ENCODE data around the gene MTMR12.
"Not testable (repeated sequence)": the region's sequence is repeated elsewhere in the genome, so short reads cannot be mapped to it uniquely, and the experiment has no call there.

Gene MTMR12

GRCh38 chr5:32283539-32284377, 29.0 kb downstream of the MTMR12 start:
- H3K36me3 ChIP-seq (ENCODE audit: control insufficient read depth in 4 of 4, insufficient read depth in 4 of 4, low read length in 3 of 4) = peaks cover 0 to 2% (median under 1%) of the 10 kb centered on the region in 4 experiments
- no peaks in the 10 kb centered on the region for H3K27me3 ChIP-seq (replicated peaks in 2 of 5; ENCODE audit: control insufficient read depth in 4 of 5, insufficient read depth in 5 of 5, low read length in 4 of 5)
- POLR2A ChIA-PET = no interaction called here
- no peak overlapping the region for H3K27ac ChIP-seq (ENCODE audit: insufficient read depth in 1 of 2, low read depth in 1 of 2, low read length in 2 of 2, poor library complexity in 1 of 2, severe bottlenecking in 2 of 2)
- WGBS (ENCODE audit: insufficient coverage) = 94% methylated on average over 5 of the region's 9 CpGs
- no peaks in the 10 kb centered on the region for H3K9me3 ChIP-seq (ENCODE audit: control extremely low read depth in 1 of 5, control insufficient read depth in 4 of 5, insufficient read depth in 2 of 5, low read depth in 1 of 5, low read length in 4 of 5)
- no peak for DNase-seq
- H3K4me3 ChIP-seq (ENCODE audit: control insufficient read depth in 1 of 7, extremely low read depth in 1 of 7, insufficient read depth in 4 of 7, low read depth in 2 of 7, low read length in 6 of 7) = no peak overlapping the region
- H3K4me1 ChIP-seq (ENCODE audit: control extremely low read depth in 1 of 4, control insufficient read depth in 4 of 4, insufficient read depth in 4 of 4, low read length in 3 of 4) = peaks cover 0 to 3% (median 0%) of the 10 kb centered on the region in 4 experiments
- CTCF ChIA-PET = interaction anchor here (0.7 to 1.8 kb wide), 4 partner anchors 8 to 50 kb away, joined by 3 to 8 read pairs (median 3); no protein-coding TSS in a partner anchor

DNA sequence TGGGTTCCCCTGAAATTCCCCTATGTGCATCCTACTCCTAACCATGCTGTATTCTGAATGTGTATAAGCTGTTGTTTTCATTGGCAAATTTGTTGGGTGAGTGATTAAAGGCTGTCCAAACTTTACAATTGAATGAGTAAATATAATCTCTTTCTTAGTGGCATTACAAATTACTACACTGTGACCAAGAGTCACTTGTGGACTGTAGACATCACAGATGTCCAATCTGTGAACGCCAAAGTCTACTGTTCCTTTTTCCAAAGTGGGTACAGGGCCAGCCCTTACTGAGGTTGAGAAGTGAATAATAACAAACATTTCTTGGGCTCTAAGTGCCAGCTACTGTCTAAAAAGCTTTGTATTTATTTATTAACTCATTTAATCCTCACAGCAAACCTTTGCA, 29.7 kb downstream of the MTMR12 start:
- ChIA-PET POLR2A (no interaction called here), CTCF (interaction anchor here (0.8 to 1.8 kb wide), 3 partner anchors 10 to 19 kb away, joined by 3 to 8 read pairs (median 4); no protein-coding TSS in a partner anchor)
- WGBS (ENCODE audit: insufficient coverage) = no CpG with 5 or more reads among the region's 1 CpG

GRCh38 chr5:32282633-32283032, 30.1 kb downstream of the MTMR12 start:
- H3K36me3 ChIP-seq (ENCODE audit: control insufficient read depth in 4 of 4, insufficient read depth in 4 of 4, low read length in 3 of 4) = peaks cover 0 to 2% (median under 1%) of the 10 kb centered on the region in 4 experiments
- H3K9me3 ChIP-seq (ENCODE audit: control extremely low read depth in 1 of 5, control insufficient read depth in 4 of 5, insufficient read depth in 2 of 5, low read depth in 1 of 5, low read length in 4 of 5) = no peaks in the 10 kb centered on the region
- no peak overlapping the region for H3K4me3 ChIP-seq (ENCODE audit: control insufficient read depth in 1 of 7, extremely low read depth in 1 of 7, insufficient read depth in 4 of 7, low read depth in 2 of 7, low read length in 6 of 7)
- H3K27ac ChIP-seq (ENCODE audit: insufficient read depth in 1 of 2, low read depth in 1 of 2, low read length in 2 of 2, poor library complexity in 1 of 2, severe bottlenecking in 2 of 2) = no peak overlapping the region
- WGBS (ENCODE audit: insufficient coverage) = 100% methylated on average over 1 of the region's 6 CpGs
- POLR2A ChIA-PET = no interaction called here
- CTCF ChIA-PET = interaction anchor here (0.8 to 1.8 kb wide), 3 partner anchors 10 to 18 kb away, joined by 3 to 8 read pairs (median 4); no protein-coding TSS in a partner anchor
- H3K27me3 ChIP-seq (replicated peaks in 2 of 5; ENCODE audit: control insufficient read depth in 4 of 5, insufficient read depth in 5 of 5, low read length in 4 of 5) = no peaks in the 10 kb centered on the region
- DNase-seq = no peak
- peaks cover 0 to 11% (median 4%) of the 10 kb centered on the region in 4 experiments for H3K4me1 ChIP-seq (ENCODE audit: control extremely low read depth in 1 of 4, control insufficient read depth in 4 of 4, insufficient read depth in 4 of 4, low read length in 3 of 4)

More for the DNA sequence above, 29.7 kb downstream of the MTMR12 start:
- H3K4me1 ChIP-seq (ENCODE audit: control extremely low read depth in 1 of 4, control insufficient read depth in 4 of 4, insufficient read depth in 4 of 4, low read length in 3 of 4) = peaks cover 0 to 8% (median 3%) of the 10 kb centered on the region in 4 experiments
- no peak overlapping the region for H3K4me3 ChIP-seq (ENCODE audit: control insufficient read depth in 1 of 7, extremely low read depth in 1 of 7, insufficient read depth in 4 of 7, low read depth in 2 of 7, low read length in 6 of 7)
- no peak for DNase-seq
- no peaks in the 10 kb centered on the region for H3K27me3 ChIP-seq (replicated peaks in 2 of 5; ENCODE audit: control insufficient read depth in 4 of 5, insufficient read depth in 5 of 5, low read length in 4 of 5)
- no peak overlapping the region for H3K27ac ChIP-seq (ENCODE audit: insufficient read depth in 1 of 2, low read depth in 1 of 2, low read length in 2 of 2, poor library complexity in 1 of 2, severe bottlenecking in 2 of 2)
- no peaks in the 10 kb centered on the region for H3K9me3 ChIP-seq (ENCODE audit: control extremely low read depth in 1 of 5, control insufficient read depth in 4 of 5, insufficient read depth in 2 of 5, low read depth in 1 of 5, low read length in 4 of 5)
- peaks cover 0 to 2% (median under 1%) of the 10 kb centered on the region in 4 experiments for H3K36me3 ChIP-seq (ENCODE audit: control insufficient read depth in 4 of 4, insufficient read depth in 4 of 4, low read length in 3 of 4)

GRCh38 chr5:32281378-32282133, 31.2 kb downstream of the MTMR12 start:
- ChIA-PET POLR2A (interaction anchor here (0.7 kb wide), 1 partner anchor 30 kb away, joined by 4 read pairs; no protein-coding TSS in a partner anchor), CTCF (interaction anchor here (1.0 to 1.4 kb wide), 2 partner anchors 17 to 49 kb away, joined by 3 read pairs; no protein-coding TSS in a partner anchor)
- not testable (repeated sequence) for H3K9me3 ChIP-seq (ENCODE audit: control extremely low read depth in 1 of 5, control insufficient read depth in 4 of 5, insufficient read depth in 2 of 5, low read depth in 1 of 5, low read length in 4 of 5); H3K36me3 ChIP-seq (ENCODE audit: control insufficient read depth in 4 of 4, insufficient read depth in 4 of 4, low read length in 3 of 4); H3K27ac ChIP-seq (ENCODE audit: insufficient read depth in 1 of 2, low read depth in 1 of 2, low read length in 2 of 2, poor library complexity in 1 of 2, severe bottlenecking in 2 of 2); H3K27me3 ChIP-seq (replicated peaks in 2 of 5; ENCODE audit: control insufficient read depth in 4 of 5, insufficient read depth in 5 of 5, low read length in 4 of 5); H3K4me3 ChIP-seq (ENCODE audit: control insufficient read depth in 1 of 7, extremely low read depth in 1 of 7, insufficient read depth in 4 of 7, low read depth in 2 of 7, low read length in 6 of 7)
- WGBS (ENCODE audit: insufficient coverage) = 100% methylated on average over 7 of the region's 11 CpGs
- H3K4me1 ChIP-seq (ENCODE audit: control extremely low read depth in 1 of 4, control insufficient read depth in 4 of 4, insufficient read depth in 4 of 4, low read length in 3 of 4) = peaks cover 0 to 15% (median 7%) of the 10 kb centered on the region in 4 experiments
- DNase-seq = peak in 1 of 3 donors; percentile 19

DNA sequence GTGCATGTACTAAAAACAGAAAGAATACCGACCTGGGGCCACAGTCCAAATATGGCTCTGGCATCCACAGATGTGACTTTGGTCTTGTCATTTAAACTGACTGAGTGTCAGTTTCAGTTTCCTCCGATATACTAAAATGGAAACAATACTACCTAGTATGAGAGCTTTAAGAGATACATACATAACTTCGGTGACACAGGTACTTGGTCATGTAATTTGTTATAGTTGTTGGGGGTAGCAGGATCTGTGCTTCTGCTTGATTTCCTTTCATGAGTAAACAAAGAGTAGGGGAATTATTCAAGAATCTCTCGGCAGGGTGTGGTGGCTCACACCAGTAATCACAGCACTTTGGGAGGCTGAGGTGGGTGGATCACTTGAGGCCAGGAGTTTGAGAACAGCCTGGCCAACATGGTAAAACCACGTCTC, 32.1 kb downstream of the MTMR12 start:
- Histone ChIP-seq H3K4me1 (ENCODE audit: control extremely low read depth in 1 of 4, control insufficient read depth in 4 of 4, insufficient read depth in 4 of 4, low read length in 3 of 4) (peaks cover 0 to 21% (median 11%) of the 10 kb centered on the region in 4 experiments), H3K4me3 (ENCODE audit: control insufficient read depth in 1 of 7, extremely low read depth in 1 of 7, insufficient read depth in 4 of 7, low read depth in 2 of 7, low read length in 6 of 7) (no peak overlapping the region), H3K27me3 (replicated peaks in 2 of 5; ENCODE audit: control insufficient read depth in 4 of 5, insufficient read depth in 5 of 5, low read length in 4 of 5) (no peaks in the 10 kb centered on the region), H3K27ac (ENCODE audit: insufficient read depth in 1 of 2, low read depth in 1 of 2, low read length in 2 of 2, poor library complexity in 1 of 2, severe bottlenecking in 2 of 2) (no peak overlapping the region), H3K36me3 (ENCODE audit: control insufficient read depth in 4 of 4, insufficient read depth in 4 of 4, low read length in 3 of 4) (peaks cover 0 to 2% (median under 1%) of the 10 kb centered on the region in 4 experiments), H3K9me3 (ENCODE audit: control extremely low read depth in 1 of 5, control insufficient read depth in 4 of 5, insufficient read depth in 2 of 5, low read depth in 1 of 5, low read length in 4 of 5) (no peaks in the 10 kb centered on the region)
- 97% methylated on average over 3 of the region's 5 CpGs for WGBS (ENCODE audit: insufficient coverage)
- ChIA-PET CTCF (interaction anchor here (1.0 to 1.8 kb wide), 3 partner anchors 23 to 50 kb away, joined by 3 to 5 read pairs (median 3); no protein-coding TSS in a partner anchor), POLR2A (interaction anchor here (0.5 to 0.7 kb wide), 2 partner anchors 31 to 80 kb away, joined by 3 to 4 read pairs; no protein-coding TSS in a partner anchor)
- DNase-seq = no peak

DNA sequence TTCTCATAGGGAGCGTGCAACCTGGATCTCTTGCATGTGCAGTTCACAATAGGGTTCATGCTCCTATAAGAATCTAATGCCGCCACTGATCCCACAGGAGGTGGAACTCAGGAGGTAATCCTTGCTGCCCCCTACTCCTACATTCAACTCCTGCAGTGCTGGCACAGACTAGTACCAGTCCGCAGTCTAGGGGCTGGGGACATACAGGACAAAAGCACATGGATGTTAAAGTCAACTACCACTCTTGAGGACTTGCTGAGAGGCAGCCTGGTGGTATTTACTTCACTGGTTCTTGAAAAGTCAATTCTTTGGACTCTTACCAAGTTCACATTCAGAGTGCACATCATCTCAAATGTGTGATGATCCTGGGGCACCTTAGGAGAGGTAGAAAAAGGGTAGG, 33.0 kb downstream of the MTMR12 start:
- Histone ChIP-seq H3K4me1 (ENCODE audit: control extremely low read depth in 1 of 4, control insufficient read depth in 4 of 4, insufficient read depth in 4 of 4, low read length in 3 of 4) (peaks cover 0 to 27% (median 12%) of the 10 kb centered on the region in 4 experiments), H3K4me3 (ENCODE audit: control insufficient read depth in 1 of 7, extremely low read depth in 1 of 7, insufficient read depth in 4 of 7, low read depth in 2 of 7, low read length in 6 of 7) (no peak overlapping the region), H3K9me3 (ENCODE audit: control extremely low read depth in 1 of 5, control insufficient read depth in 4 of 5, insufficient read depth in 2 of 5, low read depth in 1 of 5, low read length in 4 of 5) (no peaks in the 10 kb centered on the region), H3K36me3 (ENCODE audit: control insufficient read depth in 4 of 4, insufficient read depth in 4 of 4, low read length in 3 of 4) (peaks cover 0 to 6% (median 4%) of the 10 kb centered on the region in 4 experiments), H3K27me3 (replicated peaks in 2 of 5; ENCODE audit: control insufficient read depth in 4 of 5, insufficient read depth in 5 of 5, low read length in 4 of 5) (no peaks in the 10 kb centered on the region), H3K27ac (ENCODE audit: insufficient read depth in 1 of 2, low read depth in 1 of 2, low read length in 2 of 2, poor library complexity in 1 of 2, severe bottlenecking in 2 of 2) (no peak overlapping the region)
- DNase-seq = no peak
- POLR2A ChIA-PET = no interaction called here
- CTCF ChIA-PET = interaction anchor here (1.4 to 1.8 kb wide), 2 partner anchors 24 to 50 kb away, joined by 3 to 5 read pairs; no protein-coding TSS in a partner anchor
- 92% methylated on average over 2 of the region's 3 CpGs for WGBS (ENCODE audit: insufficient coverage)

All from common myeloid progenitor, CD34-positive (primary cell).